ENCODE measurements around the gene DPP4. TPM values are rescaled to one million over a fixed set of nuclear protein-coding genes. Genes with fewer than 3 reads are reported as not detected.

Gene DPP4
- total and polyA plus RNA-seq, 8 donors = 0.15 to 30.1 (median 2.4) TPM

DNA sequence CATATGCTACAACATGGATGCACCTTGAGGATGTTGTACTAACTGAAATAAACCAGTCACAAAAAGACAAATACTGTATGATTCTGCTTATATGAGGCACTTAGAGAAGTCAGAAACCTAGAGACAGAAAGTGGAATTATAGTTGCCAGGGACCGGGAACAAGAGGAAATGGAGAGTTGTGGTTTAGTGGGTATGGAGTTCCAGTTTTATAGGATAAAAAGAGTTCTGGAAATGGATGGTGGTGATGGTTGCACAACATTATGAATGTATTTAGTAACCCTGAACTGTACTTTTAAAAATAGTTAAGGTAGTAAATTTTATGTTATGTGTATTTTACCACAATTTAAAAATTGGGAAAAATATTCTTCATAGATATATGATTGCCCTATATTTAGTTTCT lies 97.7 kb downstream of the DPP4 start:
- H3K27me3 ChIP-seq = no peaks in the 10 kb centered on the region
- TF ChIP-seq EP300 (IDR thresholded peaks at IDR 0.05) (no peak), POLR2AphosphoS5 (IDR thresholded peaks at IDR 0.05) (no peak), POLR2A (IDR thresholded peaks at IDR 0.05) (no peak)
- TF ChIP-seq, protein P1, sequence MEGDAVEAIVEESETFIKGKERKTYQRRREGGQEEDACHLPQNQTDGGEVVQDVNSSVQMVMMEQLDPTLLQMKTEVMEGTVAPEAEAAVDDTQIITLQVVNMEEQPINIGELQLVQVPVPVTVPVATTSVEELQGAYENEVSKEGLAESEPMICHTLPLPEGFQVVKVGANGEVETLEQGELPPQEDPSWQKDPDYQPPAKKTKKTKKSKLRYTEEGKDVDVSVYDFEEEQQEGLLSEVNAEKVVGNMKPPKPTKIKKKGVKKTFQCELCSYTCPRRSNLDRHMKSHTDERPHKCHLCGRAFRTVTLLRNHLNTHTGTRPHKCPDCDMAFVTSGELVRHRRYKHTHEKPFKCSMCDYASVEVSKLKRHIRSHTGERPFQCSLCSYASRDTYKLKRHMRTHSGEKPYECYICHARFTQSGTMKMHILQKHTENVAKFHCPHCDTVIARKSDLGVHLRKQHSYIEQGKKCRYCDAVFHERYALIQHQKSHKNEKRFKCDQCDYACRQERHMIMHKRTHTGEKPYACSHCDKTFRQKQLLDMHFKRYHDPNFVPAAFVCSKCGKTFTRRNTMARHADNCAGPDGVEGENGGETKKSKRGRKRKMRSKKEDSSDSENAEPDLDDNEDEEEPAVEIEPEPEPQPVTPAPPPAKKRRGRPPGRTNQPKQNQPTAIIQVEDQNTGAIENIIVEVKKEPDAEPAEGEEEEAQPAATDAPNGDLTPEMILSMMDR (IDR thresholded peaks at IDR 0.05) = no peak
- intact Hi-C loops (cut with DNase I; ENCODE audit: low total_unique reads) = no loop called here
- 80 to 95% (median 83%) methylated on average over 1 of the region's 1 CpG for WGBS, 5 donors
- DNase-seq = no peak
- no peaks in the 10 kb centered on the region for H3K9me3 ChIP-seq
- H3K4me1 ChIP-seq = no peaks in the 10 kb centered on the region
- H3K36me3 ChIP-seq = no peaks in the 10 kb centered on the region
- no peak overlapping the region for H3K27ac ChIP-seq
- H3K4me3 ChIP-seq = no peak overlapping the region

GRCh38 chr2:161975813-161976160 lies 98.2 kb downstream of the DPP4 start:
- intact Hi-C loops (cut with DNase I; ENCODE audit: low total_unique reads) = no loop called here
- TF ChIP-seq, protein P1 (IDR thresholded peaks at IDR 0.05) = no peak
- TF ChIP-seq EP300 (IDR thresholded peaks at IDR 0.05) (no peak), POLR2A (IDR thresholded peaks at IDR 0.05) (no peak), POLR2AphosphoS5 (IDR thresholded peaks at IDR 0.05) (no peak)
- no peak overlapping the region for H3K27ac ChIP-seq
- WGBS, 5 donors = 90 to 98% (median 94%) methylated on average over 2 of the region's 2 CpGs
- no peak overlapping the region for H3K4me3 ChIP-seq
- DNase-seq = no peak
- no peaks in the 10 kb centered on the region for H3K4me1 ChIP-seq
- no peaks in the 10 kb centered on the region for H3K36me3 ChIP-seq
- no peaks in the 10 kb centered on the region for H3K27me3 ChIP-seq
- H3K9me3 ChIP-seq = no peaks in the 10 kb centered on the region

DNA sequence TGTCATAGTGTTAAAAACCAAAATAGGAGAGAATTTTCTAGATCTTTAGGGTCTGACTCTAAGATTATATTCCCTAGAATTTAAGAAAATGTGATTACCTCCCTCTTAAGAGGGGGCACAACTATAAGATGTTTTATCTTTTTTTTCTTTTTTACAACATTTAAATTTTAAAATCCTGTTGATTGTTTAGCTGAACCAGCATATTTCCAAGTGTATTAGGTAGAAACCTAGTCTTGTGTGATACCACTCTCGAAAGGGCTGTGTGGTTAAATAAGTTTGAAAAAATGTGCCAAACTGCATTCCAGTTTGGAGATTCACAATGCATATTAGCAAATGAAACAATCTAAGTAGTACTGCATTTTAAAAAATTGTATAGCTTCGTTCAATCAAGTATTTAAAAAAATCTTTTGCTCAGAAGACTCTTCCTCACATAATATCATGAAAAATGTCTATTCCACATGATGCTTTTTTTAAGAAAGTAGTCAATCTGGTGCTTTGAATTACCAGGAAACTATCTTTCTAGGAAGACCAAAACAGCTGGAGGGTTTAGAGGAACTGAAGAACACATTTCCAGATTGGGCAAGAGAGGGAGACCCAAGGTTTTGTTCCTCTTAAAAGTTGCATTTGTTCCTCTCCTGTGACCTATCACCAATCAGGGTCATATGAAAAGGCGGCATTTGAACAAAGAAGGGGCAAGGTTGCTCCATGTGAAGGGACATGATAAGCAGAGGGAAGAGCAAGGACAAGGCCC lies 98.8 kb downstream of the DPP4 start:
- intact Hi-C loops (cut with DNase I; ENCODE audit: low total_unique reads) = no loop called here
- no peak for DNase-seq
- Histone ChIP-seq H3K27me3 (no peaks in the 10 kb centered on the region), H3K27ac (no peak overlapping the region), H3K4me1 (no peaks in the 10 kb centered on the region), H3K36me3 (no peaks in the 10 kb centered on the region), H3K9me3 (no peaks in the 10 kb centered on the region), H3K4me3 (no peak overlapping the region)
- 62 to 87% (median 71%) methylated on average over 3 of the region's 3 CpGs for WGBS, 5 donors
- TF ChIP-seq EP300 (IDR thresholded peaks at IDR 0.05) (no peak), POLR2AphosphoS5 (IDR thresholded peaks at IDR 0.05) (no peak), POLR2A (IDR thresholded peaks at IDR 0.05) (no peak)
- TF ChIP-seq, protein P1 (IDR thresholded peaks at IDR 0.05) = no peak

DNA sequence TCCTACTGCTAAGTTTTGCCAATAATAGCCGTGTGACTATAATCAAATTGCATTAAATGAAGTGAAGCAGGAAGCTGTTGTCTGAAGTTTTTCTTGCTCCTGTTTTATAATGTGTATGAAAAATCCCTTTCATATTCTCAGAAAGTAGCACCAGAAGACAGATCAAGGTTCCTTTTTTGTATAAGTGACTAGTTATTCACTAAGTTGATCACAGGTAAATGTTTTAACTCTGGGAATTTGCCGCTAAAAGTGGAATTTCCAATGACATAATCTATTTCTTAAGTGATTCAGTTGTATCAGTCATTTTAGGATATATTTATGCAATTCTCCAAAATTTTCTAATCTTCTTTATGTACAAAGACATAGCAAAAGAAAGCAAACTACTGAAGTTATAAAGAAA lies 99.6 kb downstream of the DPP4 start:
- no peak for TF ChIP-seq POLR2A (IDR thresholded peaks at IDR 0.05)
- no peak for TF ChIP-seq EP300 (IDR thresholded peaks at IDR 0.05)
- TF ChIP-seq, protein P1 (IDR thresholded peaks at IDR 0.05) = no peak
- no peak for TF ChIP-seq POLR2AphosphoS5 (IDR thresholded peaks at IDR 0.05)
- Histone ChIP-seq H3K4me3 (no peak overlapping the region), H3K9me3 (no peaks in the 10 kb centered on the region), H3K36me3 (no peaks in the 10 kb centered on the region), H3K27ac (no peak overlapping the region), H3K27me3 (no peaks in the 10 kb centered on the region), H3K4me1 (no peaks in the 10 kb centered on the region)
- no peak for DNase-seq
- WGBS, 5 donors = 83 to 94% (median 84%) methylated on average over 2 of the region's 2 CpGs
- intact Hi-C loops (cut with DNase I; ENCODE audit: low total_unique reads) = no loop called here
